HEK293 (cell line): ENCODE results near the gene CYP4F2.

ENCODE experiments used
- CTCF ChIA-PET: fragments of 350-600 bp; formaldehyde crosslinking; extraction: SDS; loops from one replicate; lab custom pipeline; 2021; ENCODE audit warnings: antibody characterized with exemption; lab: Yijun Ruan, JAX
- POLR2A ChIA-PET: fragments of 300-600 bp; formaldehyde crosslinking; extraction: SDS; loops from one replicate; lab custom pipeline; 2020; ENCODE audit warnings: antibody characterized with exemption, inconsistent platforms; lab: Yijun Ruan, JAX
- H3K27ac ChIP-seq: fragments of 200-500 bp; sonication (Bioruptor generic); 2 replicates; pipeline ENCODE4 v1.5.1; 2014; ENCODE audit warnings: low read depth, low read length, control low read depth, inconsistent platforms; ENCODE audit errors: extremely low read depth
- H3K36me3 ChIP-seq, 2 experiments: fragments of 200-500 bp in 1 of 2; sonication (Bioruptor generic) in 1 of 2; 1 replicate in 1 of 2; 2 replicates in 1 of 2; pipeline ENCODE4 v1.5.1; 2014 to 2017; ENCODE audit warnings: inconsistent platforms in 2 of 2, low read length in 2 of 2; ENCODE audit not compliant: control insufficient read depth in 2 of 2, insufficient read depth in 1 of 2
- H3K4me1 ChIP-seq: fragments of 200-500 bp; sonication (Bioruptor generic); 2 replicates; pipeline ENCODE4 v1.5.1; 2014; ENCODE audit warnings: mild to moderate bottlenecking, low read length, inconsistent platforms; ENCODE audit not compliant: control insufficient read depth, insufficient read depth
- H3K4me3 ChIP-seq: 2 replicates; pipeline ENCODE4 v1.5.1; 2011; ENCODE audit warnings: low read depth, mild to moderate bottlenecking, control low read depth, low read length, moderate library complexity
- H3K9me3 ChIP-seq: fragments of 200-500 bp; sonication (Bioruptor generic); 2 replicates; pipeline ENCODE4 v1.5.1; 2014; ENCODE audit warnings: low read depth, low read length, inconsistent platforms; ENCODE audit not compliant: control insufficient read depth, insufficient read depth
- HOXD13 ChIP-seq: sonication (generic); formaldehyde crosslinking; IDR thresholded peaks from 2 replicates; pipeline ENCODE4 v1.8.0; 2022; ENCODE audit warnings: missing genetic modification reagents, borderline replicate concordance
- KLF7 ChIP-seq: fragments of 450-650 bp; formaldehyde crosslinking; IDR thresholded peaks from 2 replicates; pipeline ENCODE4 v1.5.1; 2016; ENCODE audit warnings: missing biosample characterization, missing genetic modification characterization, borderline replicate concordance
- RBAK ChIP-seq: fragments of 450-650 bp; formaldehyde crosslinking; IDR thresholded peaks from 2 replicates; pipeline ENCODE4 v1.5.1; 2016; ENCODE audit warnings: missing biosample characterization, missing genetic modification characterization
- REPIN1 ChIP-seq: fragments of 450-650 bp; formaldehyde crosslinking; IDR thresholded peaks from 2 replicates; pipeline ENCODE4 v1.5.1; 2017; ENCODE audit warnings: missing biosample characterization, missing genetic modification characterization, low read depth
- SP3 ChIP-seq: fragments of 450-650 bp; formaldehyde crosslinking; IDR thresholded peaks from 2 replicates; pipeline ENCODE4 v1.5.1; 2016; ENCODE audit warnings: missing biosample characterization, missing genetic modification characterization
- ZBTB17 ChIP-seq: fragments of 450-650 bp; formaldehyde crosslinking; IDR thresholded peaks from 2 replicates; pipeline ENCODE4 v1.5.1; 2016; ENCODE audit warnings: missing biosample characterization, missing genetic modification characterization
- ZBTB21 ChIP-seq: fragments of 450-650 bp; formaldehyde crosslinking; IDR thresholded peaks from 2 replicates; pipeline ENCODE4 v1.5.1; 2017; ENCODE audit warnings: missing biosample characterization, missing genetic modification characterization
- ZNF184 ChIP-seq: fragments of 450-650 bp; IDR thresholded peaks from 2 replicates; pipeline ENCODE4 v1.5.1; 2018; ENCODE audit warnings: missing biosample characterization, mild to moderate bottlenecking, missing genetic modification characterization
- ZNF211 ChIP-seq: fragments of 450-650 bp; formaldehyde crosslinking; IDR thresholded peaks from 2 replicates; pipeline ENCODE4 v1.5.1; 2016; ENCODE audit warnings: low read depth, missing biosample characterization, missing genetic modification characterization
- ZNF266 ChIP-seq: fragments of 450-650 bp; formaldehyde crosslinking; IDR thresholded peaks from 2 replicates; pipeline ENCODE4 v1.5.1; 2016; ENCODE audit warnings: missing biosample characterization, missing genetic modification characterization, low read depth
- ZNF324 ChIP-seq: fragments of 450-650 bp; formaldehyde crosslinking; IDR thresholded peaks from 2 replicates; pipeline ENCODE4 v1.5.1; 2016; ENCODE audit warnings: missing biosample characterization, missing genetic modification characterization
- ZNF366 ChIP-seq: fragments of 450-650 bp; formaldehyde crosslinking; conservative IDR thresholded peaks from 2 replicates; pipeline ENCODE4 v1.5.1; 2016; ENCODE audit warnings: missing biosample characterization, missing genetic modification characterization
- ZNF37A ChIP-seq: fragments of 450-650 bp; IDR thresholded peaks from 2 replicates; pipeline ENCODE4 v1.5.1; 2018; ENCODE audit warnings: missing biosample characterization, missing genetic modification characterization
- ZNF571 ChIP-seq: fragments of 450-650 bp; formaldehyde crosslinking; IDR thresholded peaks from 2 replicates; pipeline ENCODE4 v1.5.0; 2017; ENCODE audit warnings: missing biosample characterization, missing genetic modification characterization
- ZNF626 ChIP-seq: fragments of 450-650 bp; sonication (Bioruptor Pico); formaldehyde crosslinking; IDR thresholded peaks from 2 replicates; pipeline ENCODE4 v1.5.1; 2018; ENCODE audit warnings: missing biosample characterization, missing genetic modification characterization, inconsistent platforms
- ZNF645 ChIP-seq: fragments of 450-650 bp; formaldehyde crosslinking; IDR thresholded peaks from 2 replicates; pipeline ENCODE4; 2016; ENCODE audit warnings: missing biosample characterization, missing genetic modification characterization
- ZNF658 ChIP-seq: fragments of 450-650 bp; formaldehyde crosslinking; IDR thresholded peaks from 2 replicates; pipeline ENCODE4; 2016; ENCODE audit warnings: missing biosample characterization, missing genetic modification characterization
- ZNF837 ChIP-seq: fragments of 450-650 bp; formaldehyde crosslinking; IDR thresholded peaks from 2 replicates; pipeline ENCODE4 v1.5.1; 2016; ENCODE audit warnings: missing biosample characterization, missing genetic modification characterization
- ZSCAN16 ChIP-seq: fragments of 450-650 bp; formaldehyde crosslinking; IDR thresholded peaks from 2 replicates; pipeline ENCODE4 v1.5.1; 2016; ENCODE audit warnings: missing biosample characterization, missing genetic modification characterization
- ZXDB ChIP-seq: fragments of 450-650 bp; formaldehyde crosslinking; IDR thresholded peaks from 2 replicates; pipeline ENCODE4 v1.5.1; 2016; ENCODE audit warnings: missing biosample characterization, missing genetic modification characterization
- TF ChIP-seq, protein P1 (sequence below): fragments of 450-650 bp; formaldehyde crosslinking; IDR thresholded peaks from 2 replicates; pipeline ENCODE4 v1.5.1; 2016; ENCODE audit warnings: missing biosample characterization, missing genetic modification characterization
- TF ChIP-seq, protein P2 (sequence below): fragments of 450-650 bp; formaldehyde crosslinking; IDR thresholded peaks from 2 replicates; pipeline ENCODE4 v1.5.1; 2016; ENCODE audit warnings: missing biosample characterization, missing genetic modification characterization

The CYP4F2 gene

DNA sequence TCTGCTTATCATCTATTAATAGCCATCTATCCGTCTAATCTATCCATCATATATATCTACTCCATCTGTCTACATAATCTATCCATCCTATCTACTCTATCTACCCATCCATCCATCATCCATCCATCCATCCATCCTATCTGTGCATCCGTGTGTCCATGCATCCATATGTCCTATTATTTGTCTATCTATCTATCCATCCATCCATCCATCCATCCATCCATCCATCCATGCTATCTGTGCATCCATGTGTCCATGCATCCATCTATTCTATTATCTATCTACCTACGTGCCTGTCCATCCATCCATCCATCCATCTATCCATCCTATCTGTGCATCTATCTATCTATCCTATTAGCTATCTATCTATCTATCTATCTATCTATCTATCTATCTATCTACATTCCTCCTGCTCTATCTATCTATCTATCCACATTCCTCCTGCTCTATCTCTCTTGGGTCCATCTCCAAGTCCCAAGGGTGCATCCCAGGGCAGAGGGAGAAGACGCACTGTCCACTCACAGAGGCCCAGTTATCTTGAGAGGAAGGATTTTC lies 1.9 kb downstream of the CYP4F2 start:
- Histone ChIP-seq H3K36me3 (no peaks in the 10 kb centered on the region), H3K9me3 (no peaks in the 10 kb centered on the region), H3K4me3 (no peak overlapping the region), H3K27ac (no peak overlapping the region), H3K4me1 (no peaks in the 10 kb centered on the region)
- TF ChIP-seq ZBTB17 (tag by site-specific recombination) = peak; percentile 95
- peak; percentile 84 for TF ChIP-seq ZNF366 (tag by site-specific recombination)
- no peak for TF ChIP-seq ZNF211 (tag by site-specific recombination)
- POLR2A ChIA-PET = no interaction called here
- CTCF ChIA-PET = no interaction called here

- no peak overlapping the region for H3K27ac ChIP-seq
- POLR2A ChIA-PET = no interaction called here
- CTCF ChIA-PET = interaction anchor here (0.6 kb wide), 1 partner anchor 262 kb away, joined by 4 read pairs; no protein-coding TSS in a partner anchor
- H3K4me3 ChIP-seq = no peak overlapping the region
- no peaks in the 10 kb centered on the region for H3K36me3 ChIP-seq
- H3K4me1 ChIP-seq = no peaks in the 10 kb centered on the region
- TF ChIP-seq ZSCAN16 (tag by site-specific recombination) (no peak), REPIN1 (tag by site-specific recombination) (no peak), ZXDB (tag by site-specific recombination) (no peak), ZNF626 (tag by site-specific recombination) (no peak)
- H3K9me3 ChIP-seq = no peaks in the 10 kb centered on the region
Measured at GRCh38 chr19:15894359-15894758, 3.5 kb downstream of the CYP4F2 start.

DNA sequence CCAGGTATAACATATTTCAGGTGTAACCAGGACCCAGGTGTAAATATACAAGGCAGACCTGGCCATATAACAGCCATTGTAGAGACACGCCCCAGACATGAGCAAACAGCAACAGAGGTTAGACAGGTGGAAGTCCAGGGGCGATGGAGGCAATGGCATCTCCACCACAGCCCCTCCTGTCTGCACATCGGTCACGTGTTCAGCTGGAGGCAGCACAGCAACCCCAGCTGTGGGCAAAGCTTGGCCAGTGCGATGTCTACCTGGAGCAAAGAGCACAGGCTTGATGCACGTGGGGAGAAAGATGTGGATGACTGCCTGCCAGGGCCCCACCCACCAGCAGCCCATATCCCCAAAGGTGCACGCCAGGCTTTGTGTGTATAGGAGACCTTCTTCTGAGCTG lies 4.4 kb downstream of the CYP4F2 start:
- no peak for TF ChIP-seq ZNF37A
- no peak for TF ChIP-seq KLF7 (tag by site-specific recombination)
- no peak for TF ChIP-seq SP3 (tag by site-specific recombination)
- no peak for TF ChIP-seq ZNF645 (tag by site-specific recombination)
- ChIA-PET POLR2A (no interaction called here), CTCF (no interaction called here)
- no peaks in the 10 kb centered on the region for H3K36me3 ChIP-seq
- no peaks in the 10 kb centered on the region for H3K9me3 ChIP-seq
- H3K4me1 ChIP-seq = no peaks in the 10 kb centered on the region
- no peak overlapping the region for H3K27ac ChIP-seq
- H3K4me3 ChIP-seq = no peak overlapping the region

DNA sequence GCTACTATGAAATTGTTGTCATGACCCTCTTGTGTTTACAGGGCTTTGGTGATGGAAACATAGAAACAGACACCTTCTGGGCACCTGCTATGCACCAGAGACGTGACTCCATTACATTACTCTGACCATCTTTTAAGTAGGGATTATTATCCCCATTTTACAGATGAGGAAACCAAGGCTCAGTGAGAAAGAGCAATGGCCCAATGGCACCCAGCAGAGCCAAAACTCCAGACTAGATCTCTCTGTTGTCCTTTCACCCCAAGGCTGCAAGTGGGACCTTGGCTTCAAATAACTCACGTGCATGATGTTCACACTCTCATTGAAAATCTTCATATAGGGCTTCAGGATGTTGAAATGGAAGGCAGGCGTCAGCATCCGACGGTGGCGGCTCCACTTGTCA lies 5.9 kb downstream of the CYP4F2 start:
- H3K4me3 ChIP-seq = no peak overlapping the region
- POLR2A ChIA-PET = no interaction called here
- H3K9me3 ChIP-seq = no peaks in the 10 kb centered on the region
- H3K36me3 ChIP-seq = no peaks in the 10 kb centered on the region
- H3K4me1 ChIP-seq = no peaks in the 10 kb centered on the region
- H3K27ac ChIP-seq = no peak overlapping the region
- CTCF ChIA-PET = no interaction called here
- TF ChIP-seq RBAK = no peak
- no peak for TF ChIP-seq ZBTB21
- no peak for TF ChIP-seq ZNF324 (tag by site-specific recombination)
- no peak for TF ChIP-seq ZNF571
- TF ChIP-seq ZNF184 (tag by site-specific recombination) = no peak
- no peak for TF ChIP-seq HOXD13 (CRISPR knock-in tag)
- TF ChIP-seq ZNF837 (tag by site-specific recombination) = no peak
- TF ChIP-seq, protein P1, sequence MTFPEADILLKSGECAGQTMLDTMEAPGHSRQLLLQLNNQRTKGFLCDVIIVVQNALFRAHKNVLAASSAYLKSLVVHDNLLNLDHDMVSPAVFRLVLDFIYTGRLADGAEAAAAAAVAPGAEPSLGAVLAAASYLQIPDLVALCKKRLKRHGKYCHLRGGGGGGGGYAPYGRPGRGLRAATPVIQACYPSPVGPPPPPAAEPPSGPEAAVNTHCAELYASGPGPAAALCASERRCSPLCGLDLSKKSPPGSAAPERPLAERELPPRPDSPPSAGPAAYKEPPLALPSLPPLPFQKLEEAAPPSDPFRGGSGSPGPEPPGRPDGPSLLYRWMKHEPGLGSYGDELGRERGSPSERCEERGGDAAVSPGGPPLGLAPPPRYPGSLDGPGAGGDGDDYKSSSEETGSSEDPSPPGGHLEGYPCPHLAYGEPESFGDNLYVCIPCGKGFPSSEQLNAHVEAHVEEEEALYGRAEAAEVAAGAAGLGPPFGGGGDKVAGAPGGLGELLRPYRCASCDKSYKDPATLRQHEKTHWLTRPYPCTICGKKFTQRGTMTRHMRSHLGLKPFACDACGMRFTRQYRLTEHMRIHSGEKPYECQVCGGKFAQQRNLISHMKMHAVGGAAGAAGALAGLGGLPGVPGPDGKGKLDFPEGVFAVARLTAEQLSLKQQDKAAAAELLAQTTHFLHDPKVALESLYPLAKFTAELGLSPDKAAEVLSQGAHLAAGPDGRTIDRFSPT (tag by site-specific recombination) = no peak
- TF ChIP-seq ZNF658 (tag by site-specific recombination) = no peak
- no peak for TF ChIP-seq ZNF266
- TF ChIP-seq, protein P2, sequence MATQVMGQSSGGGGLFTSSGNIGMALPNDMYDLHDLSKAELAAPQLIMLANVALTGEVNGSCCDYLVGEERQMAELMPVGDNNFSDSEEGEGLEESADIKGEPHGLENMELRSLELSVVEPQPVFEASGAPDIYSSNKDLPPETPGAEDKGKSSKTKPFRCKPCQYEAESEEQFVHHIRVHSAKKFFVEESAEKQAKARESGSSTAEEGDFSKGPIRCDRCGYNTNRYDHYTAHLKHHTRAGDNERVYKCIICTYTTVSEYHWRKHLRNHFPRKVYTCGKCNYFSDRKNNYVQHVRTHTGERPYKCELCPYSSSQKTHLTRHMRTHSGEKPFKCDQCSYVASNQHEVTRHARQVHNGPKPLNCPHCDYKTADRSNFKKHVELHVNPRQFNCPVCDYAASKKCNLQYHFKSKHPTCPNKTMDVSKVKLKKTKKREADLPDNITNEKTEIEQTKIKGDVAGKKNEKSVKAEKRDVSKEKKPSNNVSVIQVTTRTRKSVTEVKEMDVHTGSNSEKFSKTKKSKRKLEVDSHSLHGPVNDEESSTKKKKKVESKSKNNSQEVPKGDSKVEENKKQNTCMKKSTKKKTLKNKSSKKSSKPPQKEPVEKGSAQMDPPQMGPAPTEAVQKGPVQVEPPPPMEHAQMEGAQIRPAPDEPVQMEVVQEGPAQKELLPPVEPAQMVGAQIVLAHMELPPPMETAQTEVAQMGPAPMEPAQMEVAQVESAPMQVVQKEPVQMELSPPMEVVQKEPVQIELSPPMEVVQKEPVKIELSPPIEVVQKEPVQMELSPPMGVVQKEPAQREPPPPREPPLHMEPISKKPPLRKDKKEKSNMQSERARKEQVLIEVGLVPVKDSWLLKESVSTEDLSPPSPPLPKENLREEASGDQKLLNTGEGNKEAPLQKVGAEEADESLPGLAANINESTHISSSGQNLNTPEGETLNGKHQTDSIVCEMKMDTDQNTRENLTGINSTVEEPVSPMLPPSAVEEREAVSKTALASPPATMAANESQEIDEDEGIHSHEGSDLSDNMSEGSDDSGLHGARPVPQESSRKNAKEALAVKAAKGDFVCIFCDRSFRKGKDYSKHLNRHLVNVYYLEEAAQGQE (tag by site-specific recombination) = no peak
- TF ChIP-seq, all 188 proteins: peak for 0
